Epidermal melanocyte (primary cell): Measurements from ENCODE around the gene FBXW4.

ENCODE experiments used
- DNase-seq: peaks from one replicate; pipeline ENCODE4 v3.0.0; 2011; ENCODE audit warnings: low spot score; ENCODE audit not compliant: insufficient read length

The FBXW4 gene

GRCh38 chr10:101696632-101697031 is 1.7 kb upstream of the FBXW4 start:
- DNase-seq = no peak

GRCh38 chr10:101695404-101695890 is 477 bp upstream of the FBXW4 start:
- DNase-seq = no peak

- peak; percentile 49 for DNase-seq
Measured at GRCh38 chr10:101693978-101694673, 844 bp downstream of the FBXW4 start.

- peak; percentile 22 for DNase-seq
Measured at GRCh38 chr10:101693651-101693977, 1.4 kb downstream of the FBXW4 start.

GRCh38 chr10:101691081-101691480 is 3.9 kb downstream of the FBXW4 start:
- no peak for DNase-seq

GRCh38 chr10:101690461-101690860 is 4.5 kb downstream of the FBXW4 start:
- peak; percentile 21 for DNase-seq

- no peak for DNase-seq
Measured at GRCh38 chr10:101687071-101687658, 7.8 kb downstream of the FBXW4 start.

GRCh38 chr10:101686133-101686925 is 8.6 kb downstream of the FBXW4 start:
- no peak for DNase-seq

- DNase-seq = no peak
Measured at GRCh38 chr10:101684782-101685181, 10.2 kb downstream of the FBXW4 start.

GRCh38 chr10:101683276-101683675 is 11.7 kb downstream of the FBXW4 start:
- DNase-seq = no peak

- DNase-seq = no peak
Measured at GRCh38 chr10:101682172-101682825, 12.7 kb downstream of the FBXW4 start.

- no peak for DNase-seq
Measured at GRCh38 chr10:101676565-101676964, 18.4 kb downstream of the FBXW4 start.

- DNase-seq = no peak
Measured at GRCh38 chr10:101675115-101675514, 19.9 kb downstream of the FBXW4 start.

GRCh38 chr10:101672536-101672935 is 22.4 kb downstream of the FBXW4 start:
- DNase-seq = no peak

- no peak for DNase-seq
Measured at GRCh38 chr10:101671453-101671852, 23.5 kb downstream of the FBXW4 start.

GRCh38 chr10:101670635-101671034 is 24.3 kb downstream of the FBXW4 start:
- no peak for DNase-seq

- no peak for DNase-seq
Measured at GRCh38 chr10:101669181-101669580, 25.8 kb downstream of the FBXW4 start.

- DNase-seq = no peak
Measured at GRCh38 chr10:101668566-101668965, 26.4 kb downstream of the FBXW4 start.

GRCh38 chr10:101666083-101666482 is 28.9 kb downstream of the FBXW4 start:
- no peak for DNase-seq

- DNase-seq = no peak
Measured at GRCh38 chr10:101663097-101663496, 31.9 kb downstream of the FBXW4 start.

- DNase-seq = no peak
Measured at GRCh38 chr10:101660256-101660655, 34.7 kb downstream of the FBXW4 start.

GRCh38 chr10:101658975-101659374 is 36.0 kb downstream of the FBXW4 start:
- no peak for DNase-seq
